GM10266 (cell line): Measurements from ENCODE around the gene LRRC8C.

Source experiments
- DNase-seq: peaks from one replicate; pipeline ENCODE4 v3.0.0; 2012; ENCODE audit errors: extremely low spot score
- CTCF ChIP-seq: IDR thresholded peaks from 2 replicates; pipeline ENCODE4 v1.5.1; 2012; ENCODE audit warnings: mild to moderate bottlenecking, low read depth; ENCODE audit not compliant: control insufficient read depth, insufficient read depth; ENCODE audit errors: missing control alignments

The LRRC8C gene

GRCh38 chr1:89608319-89608983 lies 24.5 kb upstream of the LRRC8C start:
- TF ChIP-seq CTCF, result no peak
- no peak for DNase-seq

- no peak for TF ChIP-seq CTCF
- DNase-seq, result no peak
Measured at GRCh38 chr1:89608984-89609725, 23.8 kb upstream of the LRRC8C start.

GRCh38 chr1:89609781-89610456 lies 23.0 kb upstream of the LRRC8C start:
- no peak for TF ChIP-seq CTCF

GRCh38 chr1:89610457-89611011 lies 22.4 kb upstream of the LRRC8C start:
- no peak for TF ChIP-seq CTCF
- DNase-seq, result no peak

More at GRCh38 chr1:89609781-89610456, 23.0 kb upstream of the LRRC8C start:
- DNase-seq, result no peak

GRCh38 chr1:89611721-89612120 lies 21.2 kb upstream of the LRRC8C start:
- TF ChIP-seq CTCF, result no peak
- DNase-seq, result peak; percentile 74

GRCh38 chr1:89613928-89614327 lies 19.0 kb upstream of the LRRC8C start:
- no peak for DNase-seq
- no peak for TF ChIP-seq CTCF
